ENCODE data around the gene PDLIM3.
"Not testable (repeated sequence)": the region's sequence is repeated elsewhere in the genome, so short reads cannot be mapped to it uniquely, and the experiment has no call there.

Gene PDLIM3

GRCh38 chr4:185520119-185520518 is 15.2 kb downstream of the PDLIM3 start:
- no peak for DNase-seq (ENCODE audit: low read depth, low spot score)

- DNase-seq (ENCODE audit: low read depth, low spot score), result no peak
These were observed 16.8 kb downstream of the PDLIM3 start for GRCh38 chr4:185518494-185518893.

- DNase-seq (ENCODE audit: low read depth, low spot score), result no peak
These were observed 17.2 kb downstream of the PDLIM3 start for GRCh38 chr4:185518069-185518468.

DNA sequence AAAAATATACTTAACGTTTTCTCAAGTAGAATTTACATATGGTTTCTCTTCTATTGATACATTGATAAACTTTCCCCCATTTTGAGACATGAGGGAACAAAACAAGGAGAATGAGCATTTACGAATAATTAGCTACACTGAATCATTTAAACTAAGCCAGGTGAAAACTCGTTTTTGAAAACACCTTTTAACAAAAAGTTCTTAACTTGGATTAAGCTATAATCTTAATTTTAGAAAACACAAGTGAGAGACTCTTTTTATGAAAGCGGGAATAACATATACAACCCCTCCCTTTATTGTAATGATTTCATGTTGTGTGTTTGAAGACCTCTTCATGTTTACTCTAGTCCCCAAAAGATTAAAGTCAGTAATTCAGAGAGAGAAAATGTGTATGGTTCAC is 20.1 kb downstream of the PDLIM3 start:
- no peak for DNase-seq (ENCODE audit: low read depth, low spot score)

- DNase-seq (ENCODE audit: low read depth, low spot score), result no peak
These were observed 21.1 kb downstream of the PDLIM3 start for GRCh38 chr4:185514182-185514697.

DNA sequence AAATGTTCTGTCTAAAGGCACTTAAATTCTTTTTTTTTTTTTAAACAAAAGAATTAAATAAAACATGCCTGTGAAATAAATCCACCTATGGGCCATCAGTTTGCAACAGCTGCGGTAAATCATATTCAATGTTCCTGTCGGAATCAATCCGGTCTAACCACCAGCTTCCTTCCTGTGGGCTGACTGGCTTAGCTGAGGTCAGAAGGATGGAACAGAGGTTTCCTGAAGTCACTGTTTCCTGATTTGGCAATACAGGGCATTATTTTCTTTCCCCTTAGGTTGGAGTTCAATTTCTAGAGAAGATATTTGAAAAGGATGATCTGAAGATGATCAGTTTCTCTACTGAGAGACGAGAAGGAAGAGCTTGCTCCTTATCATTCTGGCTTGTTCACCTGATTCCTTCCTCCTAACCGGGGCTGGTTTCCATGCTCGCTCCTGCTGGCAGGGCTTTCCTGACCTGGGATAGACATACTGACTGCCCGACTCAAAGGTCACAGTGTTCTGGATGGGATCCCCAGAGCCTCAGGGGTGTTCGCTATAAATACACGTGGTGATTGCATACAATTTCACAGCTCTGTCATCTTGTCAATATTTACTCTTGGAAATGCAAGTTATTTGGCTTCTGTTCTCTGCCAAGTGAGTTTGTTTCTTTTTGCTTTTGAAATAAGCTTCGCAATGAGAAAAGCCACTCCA is 21.7 kb downstream of the PDLIM3 start:
- no peak for DNase-seq (ENCODE audit: low read depth, low spot score)

DNA sequence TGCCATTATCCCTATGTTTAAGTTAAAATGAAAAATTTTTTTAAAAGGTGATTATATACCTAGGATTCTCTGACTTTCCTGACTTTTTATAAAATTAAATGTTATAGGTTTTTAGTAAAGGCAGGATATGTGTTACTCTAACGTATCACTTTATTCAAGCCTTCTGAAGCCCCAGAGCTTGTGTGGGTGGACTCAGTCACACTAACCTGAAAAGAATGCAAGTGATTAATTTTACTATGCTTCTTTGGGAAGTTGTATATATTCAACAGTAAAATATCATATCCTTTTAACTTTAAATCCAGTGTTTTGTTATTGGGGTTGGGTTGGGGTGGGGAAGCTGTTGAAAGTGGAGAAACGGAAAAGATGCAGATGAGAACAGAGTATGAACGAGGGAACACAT is 22.8 kb downstream of the PDLIM3 start:
- DNase-seq (ENCODE audit: low read depth, low spot score), result no peak

GRCh38 chr4:185511243-185511642 is 24.1 kb downstream of the PDLIM3 start:
- DNase-seq (ENCODE audit: low read depth, low spot score), result not testable (repeated sequence)

DNA sequence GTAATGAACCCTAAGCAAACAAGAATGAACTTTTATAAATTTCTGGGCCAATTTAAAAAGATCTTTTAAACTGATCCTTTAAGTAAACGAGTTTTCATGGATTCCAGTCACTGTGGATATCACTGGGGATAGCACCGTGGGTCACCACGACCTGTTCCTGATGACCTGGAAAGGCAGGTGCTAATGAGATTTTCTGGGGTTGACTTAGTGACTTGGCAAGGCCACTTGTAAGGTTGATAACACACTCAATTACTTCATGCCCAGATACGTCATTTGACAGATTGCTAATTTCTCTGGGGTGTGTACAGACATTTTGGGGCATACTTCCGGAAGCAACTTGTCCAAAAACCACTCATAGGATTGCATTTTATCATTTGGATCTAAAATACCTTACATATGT is 24.5 kb downstream of the PDLIM3 start:
- no peak for DNase-seq (ENCODE audit: low read depth, low spot score)

- no peak for DNase-seq (ENCODE audit: low read depth, low spot score)
These were observed 27.1 kb downstream of the PDLIM3 start for GRCh38 chr4:185508181-185508580.

DNA sequence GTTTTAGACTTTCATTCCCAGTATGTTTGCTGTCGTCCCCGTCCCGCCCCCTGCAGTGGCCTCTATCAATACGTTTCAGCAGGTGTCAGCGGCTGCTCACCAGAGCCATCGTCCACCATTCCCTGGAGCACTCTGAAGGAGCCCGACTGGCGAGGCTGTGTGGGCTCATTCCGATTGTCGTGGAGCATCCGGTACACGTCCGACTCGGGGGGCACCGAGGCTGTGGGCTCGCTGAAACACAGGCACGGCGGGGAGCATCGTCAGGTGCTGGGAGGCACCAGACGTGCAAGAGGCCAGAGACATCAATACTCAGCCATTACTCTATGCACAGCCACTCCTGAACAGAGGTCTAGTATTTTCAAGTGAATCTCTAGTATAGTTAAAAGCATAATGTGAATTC is 28.9 kb downstream of the PDLIM3 start:
- no peak for DNase-seq (ENCODE audit: low read depth, low spot score)

GRCh38 chr4:185504098-185505047 is 30.9 kb downstream of the PDLIM3 start:
- no peak for DNase-seq (ENCODE audit: low read depth, low spot score)

DNA sequence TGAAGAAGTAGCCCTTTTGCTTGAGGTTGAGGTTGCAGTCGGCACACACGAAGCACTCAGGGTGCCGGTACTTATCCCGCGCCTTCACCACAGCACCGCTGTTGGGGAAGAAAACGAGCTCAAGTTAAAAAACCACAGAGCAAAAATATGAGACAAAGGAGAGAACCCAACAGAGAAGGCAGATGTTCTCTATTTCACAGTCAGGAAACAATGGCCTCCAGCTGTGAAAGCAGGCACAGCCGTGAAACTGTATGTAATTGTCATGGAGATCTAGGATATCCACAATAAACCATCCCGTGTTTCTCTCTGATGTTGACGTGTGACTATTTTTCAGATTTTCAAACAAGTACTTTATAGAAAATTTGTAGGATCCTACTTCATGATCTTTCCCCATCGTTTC is 32.9 kb downstream of the PDLIM3 start:
- DNase-seq (ENCODE audit: low read depth, low spot score), result no peak

DNA sequence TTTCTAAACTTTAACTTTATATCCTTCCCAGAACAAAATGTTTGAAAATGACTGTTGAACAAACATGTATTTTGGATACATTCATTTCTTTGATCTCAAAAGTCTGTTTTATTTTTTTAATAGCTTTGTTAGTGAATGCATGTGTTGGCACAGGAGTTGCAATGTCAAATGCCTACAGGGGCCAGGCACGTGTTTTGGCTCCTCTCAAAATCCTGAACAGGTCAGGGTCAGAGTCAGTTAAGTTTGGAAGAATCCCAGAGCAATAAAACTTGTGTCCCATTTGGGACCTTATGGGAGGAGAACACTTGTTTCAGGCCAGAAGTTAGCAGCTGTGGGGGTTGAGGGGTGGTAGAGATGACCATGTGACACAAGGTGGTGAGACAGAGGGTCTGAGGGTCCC is 34.7 kb downstream of the PDLIM3 start:
- DNase-seq (ENCODE audit: low read depth, low spot score), result no peak

DNA sequence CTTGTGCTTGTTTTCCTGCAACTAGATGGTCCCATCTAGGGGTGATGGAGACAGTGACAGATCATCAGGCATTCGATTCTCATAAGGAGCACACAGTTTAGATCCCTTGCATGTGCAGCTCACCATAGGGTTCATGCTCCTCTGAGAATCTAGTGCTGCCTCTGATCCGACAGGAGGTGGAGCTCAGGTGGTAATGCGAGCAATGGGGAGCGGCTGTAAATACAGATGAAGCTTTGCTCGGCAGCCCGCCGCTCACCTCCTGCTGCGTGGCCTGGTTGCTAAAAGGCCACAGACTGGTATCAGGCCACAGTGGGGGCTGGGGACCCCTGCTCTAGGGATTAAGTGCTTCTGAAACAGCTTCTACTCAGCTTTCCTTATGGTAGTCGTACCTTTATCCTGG is 35.3 kb downstream of the PDLIM3 start:
- no peak for DNase-seq (ENCODE audit: low read depth, low spot score)

DNA sequence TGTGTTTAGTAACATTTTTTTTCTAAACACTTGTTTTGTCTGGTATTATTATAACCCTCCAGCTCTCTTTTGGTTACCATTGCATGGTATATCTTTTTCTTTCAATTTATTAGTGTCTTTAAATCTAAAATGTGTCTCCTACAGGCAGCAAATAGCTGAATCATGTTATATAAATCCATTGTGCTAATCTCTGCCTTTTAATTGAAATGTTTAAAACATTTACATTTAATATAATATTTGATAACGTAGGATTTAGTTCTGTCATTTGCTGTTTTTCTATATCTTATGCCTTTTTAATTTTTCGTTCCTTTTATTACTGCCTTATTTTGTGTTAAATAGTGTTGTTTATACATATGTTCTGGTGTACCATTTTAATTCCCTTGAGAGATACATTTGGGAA is 46.7 kb downstream of the PDLIM3 start:
- DNase-seq (ENCODE audit: low read depth, low spot score), result no peak

DNA sequence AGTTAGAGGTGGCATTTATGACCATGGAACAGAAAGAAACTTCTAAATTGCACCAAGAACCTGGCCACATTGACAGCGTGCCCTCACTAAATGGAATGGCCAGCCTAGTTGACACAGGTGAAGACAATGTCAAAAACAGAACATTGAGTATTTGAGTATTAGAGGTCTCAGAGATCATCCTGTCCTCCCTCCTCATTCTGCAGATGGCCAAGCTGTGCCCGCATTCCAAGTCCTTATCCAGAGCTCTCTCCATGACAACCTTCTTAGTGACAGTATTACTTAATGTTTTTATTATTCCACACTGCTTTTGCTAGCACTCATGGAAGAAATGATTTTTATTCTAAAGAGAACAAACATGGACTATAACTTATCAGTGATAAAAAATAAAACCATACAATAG is 53.9 kb downstream of the PDLIM3 start:
- DNase-seq (ENCODE audit: low read depth, low spot score), result no peak

DNA sequence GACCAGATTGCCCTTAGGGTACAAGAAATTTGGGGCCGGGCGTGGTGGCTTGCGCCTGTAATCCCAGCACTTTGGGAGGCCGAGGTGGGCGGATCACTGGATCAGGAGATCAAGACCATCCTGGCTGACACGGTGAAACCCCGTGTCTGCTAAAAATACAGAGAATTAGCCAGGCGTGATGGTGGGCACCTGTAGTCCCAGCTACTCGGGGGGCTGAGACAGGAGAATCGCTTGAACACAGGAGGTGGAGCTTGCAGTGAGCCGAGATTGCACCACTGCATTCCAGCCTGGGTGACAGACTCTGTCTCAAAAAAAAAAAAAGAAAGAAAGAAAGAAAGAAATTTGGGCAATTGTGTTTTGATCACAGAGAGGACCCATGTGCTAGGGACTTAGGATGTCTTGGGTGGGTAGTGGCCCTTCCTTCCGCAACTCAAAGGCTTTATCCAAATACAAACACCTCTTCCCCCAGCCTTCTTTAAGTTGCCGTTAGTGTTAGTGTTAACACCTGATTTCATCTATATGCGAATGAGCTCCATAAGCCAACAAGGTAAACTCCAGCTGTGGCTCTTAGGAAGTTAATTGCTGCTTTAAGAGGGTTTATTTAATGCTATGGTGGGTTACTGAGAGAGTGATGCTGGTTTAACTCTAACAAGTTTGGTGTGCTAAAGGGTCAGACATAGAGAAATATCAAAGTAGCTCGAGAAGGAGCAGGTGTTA is 55.1 kb downstream of the PDLIM3 start:
- DNase-seq (ENCODE audit: low read depth, low spot score), result no peak

- DNase-seq (ENCODE audit: low read depth, low spot score), result no peak
These were observed 55.8 kb downstream of the PDLIM3 start for GRCh38 chr4:185479507-185479971.

DNA sequence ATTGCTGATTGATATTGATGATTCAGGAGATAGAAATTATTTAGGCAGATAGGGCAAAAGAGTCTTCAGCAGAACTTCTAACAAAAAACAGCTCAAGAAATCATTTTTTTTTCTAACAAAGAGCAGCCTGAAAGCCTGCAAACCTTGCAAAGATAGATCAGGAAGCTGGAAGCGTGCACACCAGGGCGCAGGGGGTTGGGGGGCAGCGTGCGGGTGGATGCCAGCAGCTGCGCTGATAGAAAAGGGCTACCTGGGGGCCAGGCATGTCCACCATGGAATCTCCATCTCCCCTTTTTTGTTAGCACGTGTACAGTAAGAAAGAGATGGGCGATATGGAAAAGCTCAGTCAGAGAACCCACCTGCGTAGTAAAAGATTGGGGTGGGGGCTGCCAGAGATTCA is 62.1 kb downstream of the PDLIM3 start:
- no peak for DNase-seq (ENCODE audit: low read depth, low spot score)

- no peak for DNase-seq (ENCODE audit: low read depth, low spot score)
These were observed 63.2 kb downstream of the PDLIM3 start for GRCh38 chr4:185472103-185472542.
